HL-60 (cell line): ENCODE data around the gene SYT6.

ENCODE experiments used
- DNase-seq, 2 experiments: peaks; one replicate each; pipeline ENCODE4 v3.0.0-alpha.2; 2010 to 2020; ENCODE audit warnings: low read depth in 1 of 2, low spot score in 1 of 2
- H3K27ac ChIP-seq: fragments of 250-450 bp; sonication (Bioruptor Pico); replicated peaks from 2 replicates; pipeline ENCODE4 v1.5.1; 2020; ENCODE audit warnings: mild to moderate bottlenecking, moderate library complexity
- H3K27me3 ChIP-seq: fragments of 250-450 bp; sonication (Bioruptor Pico); 2 replicates; pipeline ENCODE4 v1.5.1; 2021; ENCODE audit warnings: mild to moderate bottlenecking, moderate library complexity; ENCODE audit not compliant: insufficient read depth, poor library complexity, severe bottlenecking
- H3K4me3 ChIP-seq: replicated peaks from 2 replicates; pipeline ENCODE4 v1.5.1; 2011; ENCODE audit warnings: mild to moderate bottlenecking, control low read depth, low read length; ENCODE audit not compliant: insufficient read depth
- CTCF ChIP-seq: IDR thresholded peaks from one replicate; pipeline ENCODE4 v1.5.1; 2011; ENCODE audit warnings: low read length, control low read depth, inconsistent platforms; ENCODE audit not compliant: insufficient read depth
- GABPA ChIP-seq: IDR thresholded peaks from 2 replicates; pipeline ENCODE4 v1.6.1; 2012; ENCODE audit warnings: low read depth
- POLR2AphosphoS5 ChIP-seq: IDR thresholded peaks from 2 replicates; pipeline ENCODE4 v1.6.1; 2012; ENCODE audit warnings: low read depth
- SPI1 ChIP-seq: IDR thresholded peaks from 2 replicates; pipeline ENCODE4 v1.6.1; 2012; ENCODE audit warnings: low read depth, mild to moderate bottlenecking, borderline replicate concordance
- TF ChIP-seq, protein P1 (sequence below): IDR thresholded peaks from 2 replicates; pipeline ENCODE4 v1.6.1; 2012; ENCODE audit warnings: low read depth; ENCODE audit not compliant: insufficient replicate concordance

Gene SYT6

DNA sequence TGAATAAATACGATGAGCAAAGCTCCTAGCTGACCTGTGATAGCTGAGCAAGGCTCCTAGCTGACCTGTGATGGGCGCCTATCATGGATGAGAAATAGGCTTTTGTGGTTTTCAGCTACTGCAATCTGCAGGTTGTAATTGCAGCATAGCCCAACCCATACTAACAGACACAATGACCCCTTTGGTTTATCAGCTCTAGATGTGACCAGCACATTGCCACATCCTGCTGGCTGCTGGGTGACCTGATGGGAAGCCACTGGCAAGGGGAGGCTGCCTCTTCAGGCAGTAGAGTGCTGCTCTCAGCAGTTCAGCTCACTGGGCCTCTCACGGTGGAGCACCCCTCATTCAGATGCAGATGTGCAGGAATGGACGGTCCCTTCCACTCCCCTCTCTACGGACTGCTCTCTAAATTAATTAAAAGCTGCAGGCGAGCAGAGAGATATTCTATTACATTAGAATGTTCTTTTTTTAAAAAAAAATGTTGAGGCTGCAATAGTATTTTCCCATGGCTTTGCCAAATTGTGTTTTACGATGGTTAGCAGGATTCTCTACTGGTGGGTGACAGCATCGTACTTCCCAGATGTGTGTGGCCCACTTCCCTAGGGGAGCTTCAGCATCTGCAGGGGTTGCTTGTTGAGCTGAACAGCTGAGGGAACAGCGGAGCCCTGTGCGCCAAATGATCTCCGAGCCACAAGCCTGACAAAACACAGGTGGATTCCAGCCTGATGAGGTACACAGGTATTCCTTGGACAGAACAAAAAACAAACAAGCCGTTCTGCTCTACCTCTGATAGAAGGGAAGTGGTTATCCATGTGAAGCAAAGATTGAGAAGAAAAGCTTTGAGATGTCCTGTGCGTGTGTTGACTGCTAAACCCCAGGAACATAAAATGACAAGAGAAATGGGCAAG is 65.0 kb downstream of the SYT6 start:
- Histone ChIP-seq H3K27me3 (no peaks in the 10 kb centered on the region), H3K4me3 (no peak overlapping the region), H3K27ac (no peak overlapping the region)
- TF ChIP-seq POLR2AphosphoS5: peak; percentile 22; the same call in 1 of the 2 replicates
- TF ChIP-seq SPI1: no peak
- peak in 1 of 2 experiments; percentile 42 for DNase-seq

DNA sequence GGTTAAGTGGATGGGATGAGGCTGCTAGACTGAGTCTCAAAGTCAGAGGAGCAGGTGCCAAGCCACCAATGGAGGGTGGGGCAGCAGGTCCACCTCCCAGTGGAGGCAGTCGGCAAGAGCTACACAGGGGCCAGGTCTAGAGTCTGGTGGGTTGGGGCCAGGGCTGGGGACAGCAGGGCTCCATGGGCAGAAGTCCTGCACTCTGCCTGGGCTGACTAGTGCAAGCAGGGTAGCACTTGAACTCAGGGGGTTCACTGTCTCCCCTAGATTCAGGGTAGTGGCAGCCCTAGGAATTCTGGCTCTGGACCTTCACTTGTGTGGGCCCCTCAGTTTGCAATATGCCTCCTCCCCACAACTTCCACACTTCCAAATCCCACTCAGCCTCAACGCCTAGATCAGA is 66.2 kb downstream of the SYT6 start:
- no peak overlapping the region for H3K27ac ChIP-seq
- no peaks in the 10 kb centered on the region for H3K27me3 ChIP-seq
- TF ChIP-seq POLR2AphosphoS5: no peak
- no peak for TF ChIP-seq SPI1
- TF ChIP-seq, protein P1, sequence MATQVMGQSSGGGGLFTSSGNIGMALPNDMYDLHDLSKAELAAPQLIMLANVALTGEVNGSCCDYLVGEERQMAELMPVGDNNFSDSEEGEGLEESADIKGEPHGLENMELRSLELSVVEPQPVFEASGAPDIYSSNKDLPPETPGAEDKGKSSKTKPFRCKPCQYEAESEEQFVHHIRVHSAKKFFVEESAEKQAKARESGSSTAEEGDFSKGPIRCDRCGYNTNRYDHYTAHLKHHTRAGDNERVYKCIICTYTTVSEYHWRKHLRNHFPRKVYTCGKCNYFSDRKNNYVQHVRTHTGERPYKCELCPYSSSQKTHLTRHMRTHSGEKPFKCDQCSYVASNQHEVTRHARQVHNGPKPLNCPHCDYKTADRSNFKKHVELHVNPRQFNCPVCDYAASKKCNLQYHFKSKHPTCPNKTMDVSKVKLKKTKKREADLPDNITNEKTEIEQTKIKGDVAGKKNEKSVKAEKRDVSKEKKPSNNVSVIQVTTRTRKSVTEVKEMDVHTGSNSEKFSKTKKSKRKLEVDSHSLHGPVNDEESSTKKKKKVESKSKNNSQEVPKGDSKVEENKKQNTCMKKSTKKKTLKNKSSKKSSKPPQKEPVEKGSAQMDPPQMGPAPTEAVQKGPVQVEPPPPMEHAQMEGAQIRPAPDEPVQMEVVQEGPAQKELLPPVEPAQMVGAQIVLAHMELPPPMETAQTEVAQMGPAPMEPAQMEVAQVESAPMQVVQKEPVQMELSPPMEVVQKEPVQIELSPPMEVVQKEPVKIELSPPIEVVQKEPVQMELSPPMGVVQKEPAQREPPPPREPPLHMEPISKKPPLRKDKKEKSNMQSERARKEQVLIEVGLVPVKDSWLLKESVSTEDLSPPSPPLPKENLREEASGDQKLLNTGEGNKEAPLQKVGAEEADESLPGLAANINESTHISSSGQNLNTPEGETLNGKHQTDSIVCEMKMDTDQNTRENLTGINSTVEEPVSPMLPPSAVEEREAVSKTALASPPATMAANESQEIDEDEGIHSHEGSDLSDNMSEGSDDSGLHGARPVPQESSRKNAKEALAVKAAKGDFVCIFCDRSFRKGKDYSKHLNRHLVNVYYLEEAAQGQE: no peak
- TF ChIP-seq GABPA: no peak
- no peak for TF ChIP-seq CTCF

DNA sequence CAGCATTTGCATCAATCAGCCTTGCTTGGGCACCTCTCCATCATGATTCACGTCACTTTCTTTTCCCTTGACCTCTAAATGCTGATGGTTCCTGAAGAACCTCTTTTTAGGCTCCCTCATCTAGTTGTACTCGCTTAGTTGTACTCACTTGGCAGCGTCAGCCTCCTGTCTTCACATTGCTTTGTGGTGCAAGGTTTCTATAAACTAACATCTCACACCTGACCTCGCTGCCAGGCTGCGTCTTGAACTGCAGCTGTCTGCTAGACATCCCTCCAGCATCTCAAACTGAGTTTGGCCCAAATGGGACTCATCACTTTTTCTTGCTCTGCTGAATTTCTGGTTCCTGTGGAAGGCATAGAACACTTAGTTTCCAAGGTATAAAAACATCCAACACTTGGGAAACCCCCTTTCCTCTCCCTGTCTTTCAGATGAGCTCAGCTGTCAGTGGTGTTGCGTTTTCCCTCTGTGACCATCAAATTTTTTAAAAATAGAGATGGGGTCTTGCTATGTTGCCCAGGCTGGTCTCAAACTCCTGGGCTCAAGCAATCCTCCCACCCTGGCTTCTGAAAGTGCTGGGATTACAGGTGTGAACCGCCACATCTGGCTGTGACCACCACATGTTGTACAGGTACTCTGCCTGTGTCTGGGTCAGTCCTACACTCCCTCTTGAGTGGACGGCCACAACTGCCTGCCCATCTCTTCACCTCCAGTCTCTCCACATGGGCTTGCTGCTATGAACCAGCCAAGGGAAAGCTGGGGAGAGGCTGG is 66.9 kb downstream of the SYT6 start:
- TF ChIP-seq, protein P1: no peak
- TF ChIP-seq GABPA: no peak
- TF ChIP-seq POLR2AphosphoS5: no peak
- no peak for TF ChIP-seq SPI1
- no peak for TF ChIP-seq CTCF

More for the DNA sequence above, 66.2 kb downstream of the SYT6 start:
- no peak overlapping the region for H3K4me3 ChIP-seq
- no peak for DNase-seq

More for the DNA sequence above, 66.9 kb downstream of the SYT6 start:
- Histone ChIP-seq H3K27me3 (no peaks in the 10 kb centered on the region), H3K27ac (no peak overlapping the region), H3K4me3 (no peak overlapping the region)
- no peak for DNase-seq
